Activated T-helper 1 cell treated with Interleukin-2 at 50 U/mL for 16 hours (primary cell): ENCODE measurements around the gene TMSB10.
A peak's percentile ranks its signal among the peaks of the same experiment; 100 is the strongest.
"Not testable (repeated sequence)": the region's sequence is repeated elsewhere in the genome, so short reads cannot be mapped to it uniquely, and the experiment has no call there.

ENCODE experiments used
- DNase-seq: peaks from one replicate; pipeline ENCODE4 v3.0.0-alpha.2; 2020; ENCODE audit warnings: low read depth

The TMSB10 gene

GRCh38 chr2:84904717-84905174 is 710 bp upstream of the TMSB10 start:
- DNase-seq = no peak

GRCh38 chr2:84906108-84906899 is 848 bp downstream of the TMSB10 start:
- DNase-seq = no peak

- peak; percentile 26 for DNase-seq
Observed at GRCh38 chr2:84906900-84907714, 1.7 kb downstream of the TMSB10 start.

GRCh38 chr2:84908948-84909713 is 3.7 kb downstream of the TMSB10 start:
- no peak for DNase-seq

GRCh38 chr2:84911135-84911678 is 5.8 kb downstream of the TMSB10 start:
- no peak for DNase-seq

DNA sequence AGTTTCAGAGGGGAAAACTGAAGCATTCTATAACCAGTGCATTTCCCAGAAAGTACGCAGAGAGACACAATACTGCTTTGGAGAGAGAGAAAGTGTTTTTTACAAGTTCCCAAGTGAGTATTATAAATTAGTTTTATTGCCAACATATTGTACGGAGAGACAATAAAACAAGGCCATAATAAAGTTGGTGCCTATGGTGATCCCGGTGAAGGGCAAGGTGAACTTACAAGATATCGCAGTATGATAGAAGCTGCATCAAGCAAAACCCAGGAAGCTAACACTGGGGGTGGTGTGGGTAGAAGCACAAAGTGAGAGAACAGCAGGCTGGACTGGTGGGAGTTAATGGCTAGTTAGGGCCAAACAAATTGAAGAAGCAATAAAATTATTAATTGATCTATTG is 7.5 kb downstream of the TMSB10 start:
- no peak for DNase-seq

DNA sequence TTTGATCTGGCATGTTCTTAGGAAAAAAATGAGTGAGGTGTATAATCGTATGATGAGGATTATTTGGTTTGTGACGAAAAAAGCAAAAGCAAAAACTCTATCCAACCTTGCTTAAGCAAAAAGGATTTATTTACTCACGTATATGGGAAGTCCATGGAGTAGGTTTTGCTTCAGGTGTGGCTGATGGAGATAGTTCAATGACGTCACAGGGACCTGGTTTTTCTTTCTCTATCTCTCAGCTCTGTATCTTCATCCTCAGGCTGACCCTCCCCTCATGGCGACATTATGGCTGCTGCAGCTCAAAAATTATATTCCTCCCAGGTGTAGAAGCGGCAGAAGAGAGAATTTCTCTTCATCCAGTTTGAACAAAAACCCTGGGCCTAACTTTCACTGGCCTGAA is 8.9 kb downstream of the TMSB10 start:
- no peak for DNase-seq

DNA sequence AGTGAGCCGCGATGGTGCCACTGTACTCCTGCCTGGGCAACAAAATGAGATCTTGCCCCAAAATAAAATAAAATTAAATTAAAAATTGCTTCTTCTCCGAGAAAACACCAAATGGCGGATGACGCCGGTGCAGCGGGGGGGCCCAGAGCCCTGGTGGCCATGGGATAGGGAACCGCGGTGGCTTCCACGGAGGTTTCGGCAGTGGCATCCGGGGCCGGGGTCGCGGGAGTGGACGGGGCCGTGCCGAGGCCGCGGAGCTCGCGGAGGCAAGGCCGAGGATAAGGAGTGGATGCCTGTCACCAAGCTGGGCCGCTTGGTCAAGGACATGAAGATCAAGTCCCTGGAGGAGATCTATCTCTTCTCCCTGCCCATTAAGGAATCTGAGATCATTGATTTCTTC is 10.2 kb downstream of the TMSB10 start:
- not testable (repeated sequence) for DNase-seq

- not testable (repeated sequence) for DNase-seq
Observed at GRCh38 chr2:84917821-84918220, 12.4 kb downstream of the TMSB10 start.

- DNase-seq = no peak
Observed at GRCh38 chr2:84918430-84918829, 13.0 kb downstream of the TMSB10 start.

GRCh38 chr2:84919885-84920580 is 14.6 kb downstream of the TMSB10 start:
- DNase-seq = no peak

GRCh38 chr2:84923009-84923408 is 17.6 kb downstream of the TMSB10 start:
- DNase-seq = no peak

DNA sequence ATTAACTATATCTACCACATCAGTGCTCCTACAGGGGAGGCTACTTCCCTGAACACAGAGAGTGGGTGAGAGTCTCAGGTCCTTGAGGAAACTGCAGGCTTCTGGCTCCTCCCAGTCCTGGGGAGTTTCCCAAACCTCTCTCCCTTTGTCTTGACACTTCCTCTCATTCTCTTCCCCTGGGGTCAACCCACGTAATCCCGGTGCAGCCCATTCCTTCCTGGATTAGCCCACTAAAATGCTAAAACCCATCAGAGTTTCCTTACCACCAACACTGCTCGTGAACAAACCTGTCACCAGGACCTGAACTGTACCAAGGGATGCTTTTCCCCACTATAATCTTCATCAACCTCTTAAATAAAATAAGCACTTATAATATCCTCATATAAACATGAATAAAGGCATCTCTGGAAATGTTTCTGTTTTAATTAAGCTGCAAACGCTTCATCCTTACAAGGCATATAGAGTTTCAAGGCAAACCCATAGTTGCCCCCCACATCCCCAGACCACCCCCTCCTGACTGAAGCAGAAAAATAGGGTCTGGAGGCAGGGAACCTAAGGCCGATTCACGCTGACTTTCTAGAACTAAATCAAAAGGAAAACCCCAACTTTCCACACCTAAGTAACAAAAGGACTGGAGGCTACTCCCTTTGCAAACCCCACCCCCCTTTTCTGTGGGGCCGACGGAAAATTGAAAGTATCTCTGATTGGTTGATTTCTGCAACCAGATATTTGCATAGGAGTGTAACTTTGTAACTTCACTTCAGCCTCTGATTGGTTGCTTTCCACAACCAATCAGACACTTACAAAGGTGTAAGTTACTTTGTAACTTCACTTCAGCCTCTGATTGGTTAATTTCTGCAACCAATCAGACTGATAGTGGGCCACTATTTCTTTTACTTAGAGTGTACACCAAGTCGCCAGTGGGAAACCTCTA is 19.0 kb downstream of the TMSB10 start:
- no peak for DNase-seq

DNA sequence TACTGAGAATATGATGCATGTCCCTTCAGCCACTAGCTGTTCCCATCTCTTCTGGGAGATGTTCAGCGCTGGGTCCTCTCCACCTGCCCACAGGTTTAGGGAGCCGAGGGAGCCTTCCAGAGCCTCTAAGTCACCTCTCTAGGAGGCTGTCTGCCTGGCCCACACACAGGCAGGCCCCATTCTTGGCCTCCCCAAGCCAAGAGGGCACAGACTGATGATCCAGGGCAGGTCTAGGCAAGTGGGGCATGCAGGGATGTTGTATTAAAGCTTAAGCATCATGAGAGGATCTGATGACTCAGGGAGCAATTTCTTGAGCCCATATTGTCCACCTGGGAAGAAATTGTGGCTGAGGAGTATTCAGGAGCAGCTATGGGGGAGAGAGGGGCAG is 19.9 kb downstream of the TMSB10 start:
- no peak for DNase-seq

DNA sequence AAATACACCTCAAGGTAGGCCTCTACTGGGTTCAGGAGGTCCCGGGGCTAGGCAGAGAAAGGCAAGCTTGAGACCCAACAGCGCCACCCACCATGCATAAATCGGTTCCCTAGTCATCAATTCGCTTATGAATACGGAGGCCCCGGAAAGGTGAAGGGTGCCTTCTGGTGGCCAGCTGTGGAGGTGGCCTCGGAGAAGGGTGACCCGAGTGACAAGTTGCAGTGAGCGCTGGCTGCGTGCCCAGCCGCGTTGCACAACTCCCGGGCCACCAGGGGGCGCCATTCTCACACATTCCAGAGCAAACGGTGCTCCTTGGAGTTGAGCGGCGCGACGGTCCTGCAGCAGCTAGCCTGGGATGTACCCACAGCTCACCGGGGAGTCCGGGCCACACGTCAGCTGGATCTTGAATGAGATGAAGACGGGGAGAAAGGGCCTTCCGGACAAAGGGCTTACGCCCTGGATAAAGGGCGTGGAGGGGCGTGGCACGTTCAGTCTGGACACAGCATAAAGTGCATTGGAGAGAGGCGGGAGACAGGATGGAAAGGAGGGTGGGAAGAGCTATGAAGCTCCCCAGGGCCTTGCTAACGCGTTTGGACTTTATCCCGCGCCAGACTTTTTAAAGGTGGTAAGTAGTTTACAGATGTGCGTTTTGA is 20.4 kb downstream of the TMSB10 start:
- DNase-seq = peak; percentile 98

- DNase-seq = no peak
Observed at GRCh38 chr2:84927275-84927627, 21.8 kb downstream of the TMSB10 start.

- no peak for DNase-seq
Observed at GRCh38 chr2:84931384-84931821, 25.9 kb downstream of the TMSB10 start.

DNA sequence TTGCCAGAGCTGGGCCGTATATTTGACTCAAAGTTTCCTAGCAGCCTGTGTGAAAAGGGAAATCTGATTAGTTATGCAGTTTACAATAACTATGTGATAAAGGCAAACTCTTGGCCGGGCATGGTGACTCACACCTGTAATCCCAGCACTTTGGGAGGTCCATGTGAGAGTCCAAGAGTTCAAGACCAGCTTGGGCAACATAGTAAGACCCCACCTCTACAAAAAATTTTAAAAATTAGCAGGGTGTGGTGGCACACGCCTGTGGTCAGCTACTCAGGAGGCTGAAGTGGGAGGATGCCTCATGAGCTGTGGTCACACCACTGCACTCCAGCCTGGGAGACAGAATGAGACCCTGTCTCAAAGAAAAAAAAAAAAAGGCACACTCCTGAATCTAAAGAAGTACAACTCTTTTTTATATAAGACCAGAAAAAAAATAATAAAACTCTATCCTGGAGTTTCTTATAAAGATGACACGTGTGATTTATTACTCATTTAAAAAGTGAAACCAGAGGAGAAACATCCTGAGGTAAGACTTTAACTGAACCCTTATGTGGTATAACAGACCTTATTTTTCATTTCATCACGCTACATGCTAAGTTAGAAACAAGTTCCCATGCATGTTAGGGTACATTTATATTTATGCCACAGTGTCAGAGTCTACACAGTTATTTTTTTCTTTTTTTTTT is 32.9 kb downstream of the TMSB10 start:
- DNase-seq = no peak

- DNase-seq = peak; percentile 50
Observed at GRCh38 chr2:84939426-84940087, 34.1 kb downstream of the TMSB10 start.
